ENCODE results near the gene HPD.

HPD gene

GRCh38 chr12:121810234-121810817, 48.3 kb downstream of the HPD start:
- DNase-seq (ENCODE audit: low read depth): no peak

- DNase-seq (ENCODE audit: low read depth): no peak
These were observed 48.9 kb downstream of the HPD start for GRCh38 chr12:121809712-121810116.

GRCh38 chr12:121808623-121809022, 50.0 kb downstream of the HPD start:
- DNase-seq (ENCODE audit: low read depth): no peak

- DNase-seq (ENCODE audit: low read depth): no peak
These were observed 50.9 kb downstream of the HPD start for GRCh38 chr12:121807642-121808347.

GRCh38 chr12:121806546-121807423, 51.9 kb downstream of the HPD start:
- no peak for DNase-seq (ENCODE audit: low read depth)

- no peak for DNase-seq (ENCODE audit: low read depth)
These were observed 52.6 kb downstream of the HPD start for GRCh38 chr12:121806009-121806545.

- no peak for DNase-seq (ENCODE audit: low read depth)
These were observed 53.3 kb downstream of the HPD start for GRCh38 chr12:121805171-121806008.

- DNase-seq (ENCODE audit: low read depth): peak; percentile 60
These were observed 54.1 kb downstream of the HPD start for GRCh38 chr12:121804417-121805111.

GRCh38 chr12:121803861-121804416, 54.7 kb downstream of the HPD start, which contains the start of gene SETD1B:
Gene SETD1B (plus strand): TSS chr12:121804009. CDS start chr12:121804738, 729 bp downstream.
- no peak for DNase-seq (ENCODE audit: low read depth)

GRCh38 chr12:121802843-121803698, 55.6 kb downstream of the HPD start:
- peak; percentile 82 for DNase-seq (ENCODE audit: low read depth)

- DNase-seq (ENCODE audit: low read depth): no peak
These were observed 56.2 kb downstream of the HPD start for GRCh38 chr12:121802485-121802842.

- no peak for DNase-seq (ENCODE audit: low read depth)
These were observed 56.8 kb downstream of the HPD start for GRCh38 chr12:121801595-121802484.

GRCh38 chr12:121800694-121801594, 57.7 kb downstream of the HPD start:
- DNase-seq (ENCODE audit: low read depth): no peak

GRCh38 chr12:121799842-121800693, 58.6 kb downstream of the HPD start:
- peak; percentile 66 for DNase-seq (ENCODE audit: low read depth)

GRCh38 chr12:121799156-121799841, 59.4 kb downstream of the HPD start:
- no peak for DNase-seq (ENCODE audit: low read depth)

- DNase-seq (ENCODE audit: low read depth): no peak
These were observed 59.9 kb downstream of the HPD start for GRCh38 chr12:121798787-121799155.
